Measurements from ENCODE around the gene SEMA4B.
"Not testable (repeated sequence)": the region's sequence is repeated elsewhere in the genome, so short reads cannot be mapped to it uniquely, and the experiment has no call there.

Gene SEMA4B

GRCh38 chr15:90261811-90262210 is 60.7 kb downstream of the SEMA4B start:
- DNase-seq (ENCODE audit: low read depth in 2 of 2), result no peak

DNA sequence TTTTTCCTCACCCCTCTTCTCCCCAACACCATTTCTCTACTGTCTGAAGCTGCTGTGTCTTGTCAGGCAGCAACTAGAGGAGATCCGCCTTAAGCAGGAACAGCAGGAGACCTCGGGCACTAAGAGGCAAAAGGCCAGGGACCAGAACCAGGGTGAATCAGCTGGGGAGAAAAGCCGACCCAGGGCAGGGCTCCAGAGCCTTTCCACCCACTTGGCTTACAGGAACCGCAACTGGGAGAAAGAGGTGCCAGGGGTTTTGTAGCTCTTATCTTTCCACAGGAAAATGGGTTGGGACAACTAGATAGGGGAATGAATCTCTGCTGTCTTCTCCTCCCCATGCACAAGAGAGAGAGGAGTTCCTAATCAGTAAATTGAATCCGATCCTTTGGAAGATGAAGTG is 61.3 kb downstream of the SEMA4B start:
- no peak for DNase-seq (ENCODE audit: low read depth in 2 of 2)

- peak in 1 of 2 donors; percentile 12 for DNase-seq (ENCODE audit: low read depth in 2 of 2)
Observed at GRCh38 chr15:90264671-90265070, 63.5 kb downstream of the SEMA4B start.

DNA sequence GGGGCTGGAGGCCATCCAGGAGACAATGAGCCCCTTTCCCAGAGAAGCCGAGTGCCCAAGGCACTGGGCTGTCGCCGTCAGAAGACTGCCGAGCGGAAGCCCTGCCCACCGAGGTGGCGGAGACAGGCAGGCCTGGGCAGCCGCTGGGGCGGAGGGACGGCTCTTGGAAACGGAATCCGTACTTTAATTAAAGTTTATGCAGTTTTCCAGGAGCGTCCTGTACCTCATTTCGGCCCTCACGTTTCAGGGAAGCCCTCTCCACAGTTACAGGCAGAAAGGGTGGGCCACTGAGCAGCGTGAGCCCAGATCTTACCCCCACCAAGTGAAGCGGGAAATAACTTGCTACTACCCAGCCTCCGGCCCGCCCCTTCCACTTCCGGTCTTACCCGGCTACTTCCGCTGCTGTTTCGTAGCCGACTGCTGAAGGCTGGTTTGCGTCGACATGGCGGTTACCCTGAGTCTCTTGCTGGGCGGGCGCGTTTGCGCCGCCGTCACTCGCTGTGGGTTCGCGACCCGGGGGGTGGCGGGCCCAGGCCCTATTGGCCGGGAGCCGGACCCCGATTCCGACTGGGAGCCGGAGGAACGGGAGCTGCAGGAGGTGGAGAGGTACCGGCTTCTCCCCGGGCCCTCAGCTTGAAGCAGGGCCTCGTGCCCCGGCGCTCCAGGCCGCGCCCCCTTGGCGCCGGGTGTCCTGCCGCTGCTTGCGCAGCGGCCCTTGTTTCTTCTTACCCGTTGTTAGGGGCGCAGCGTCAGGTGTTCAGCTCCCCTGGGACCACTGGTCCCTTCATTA is 64.3 kb downstream of the SEMA4B start, which contains the start of gene NGRN:
TSS of gene NGRN (plus strand) at position 402 of the 790 bp plus-strand sequence. CDS start at position 443, 41 bp downstream.
- peak; percentile 83 to 87 for DNase-seq (ENCODE audit: low read depth in 2 of 2)

DNA sequence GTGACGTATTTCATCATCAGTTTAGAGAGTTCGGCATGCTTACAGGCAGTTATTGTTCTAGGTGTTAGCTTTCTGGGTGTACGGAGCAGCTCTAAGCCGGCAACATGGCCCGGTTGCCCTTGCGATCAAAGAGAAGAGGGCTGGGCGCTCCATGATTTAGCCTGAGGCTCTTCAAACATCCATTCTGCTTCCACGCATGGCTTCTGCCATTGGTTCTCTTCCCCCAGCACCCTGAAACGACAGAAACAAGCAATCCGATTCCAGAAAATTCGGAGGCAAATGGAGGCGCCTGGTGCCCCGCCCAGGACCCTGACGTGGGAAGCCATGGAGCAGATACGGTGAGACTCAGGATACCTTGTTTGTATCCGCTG is 64.9 kb downstream of the SEMA4B start:
- peak in 1 of 2 donors; percentile 8 for DNase-seq (ENCODE audit: low read depth in 2 of 2)

DNA sequence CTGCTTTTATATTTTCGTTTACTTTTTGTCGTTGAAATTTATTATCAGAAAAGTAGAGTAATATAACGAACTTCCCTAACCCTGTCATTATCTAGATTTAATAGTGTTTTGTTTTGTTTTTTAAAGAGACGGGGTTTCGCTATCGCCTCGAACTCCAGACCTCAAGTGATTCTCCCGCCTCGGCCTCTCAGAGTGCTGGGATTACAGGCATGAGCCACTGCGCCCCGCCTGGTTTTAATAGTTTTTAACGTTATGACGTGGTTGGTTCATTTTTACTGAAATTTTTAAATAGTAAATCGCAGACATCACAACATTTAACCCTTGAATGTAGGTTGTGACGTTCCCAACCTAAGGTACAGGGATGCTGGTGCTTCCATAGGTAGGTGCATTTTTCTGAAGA is 65.4 kb downstream of the SEMA4B start:
- DNase-seq (ENCODE audit: low read depth in 2 of 2), result no peak

DNA sequence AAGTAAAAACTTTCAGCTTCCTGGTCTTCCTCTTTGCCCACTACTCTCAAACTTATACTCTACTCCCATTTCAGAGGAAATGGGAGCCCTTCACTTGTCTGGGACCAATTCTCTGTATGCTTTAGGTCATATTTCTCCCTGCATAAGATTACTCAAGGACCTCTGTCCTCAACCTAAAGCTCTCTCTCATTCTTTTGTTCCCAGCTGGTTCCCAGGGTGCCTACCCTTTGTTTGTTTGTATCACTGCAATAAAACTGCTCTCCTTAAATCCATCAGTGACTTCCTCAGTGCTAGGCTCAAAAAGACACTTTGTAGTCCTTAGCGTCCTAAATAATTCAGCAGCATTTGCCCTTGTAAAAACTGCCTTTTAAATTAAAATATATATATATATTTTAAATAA is 67.3 kb downstream of the SEMA4B start:
- no peak for DNase-seq (ENCODE audit: low read depth in 2 of 2)

GRCh38 chr15:90270502-90271150 is 69.5 kb downstream of the SEMA4B start:
- no peak for DNase-seq (ENCODE audit: low read depth in 2 of 2)

DNA sequence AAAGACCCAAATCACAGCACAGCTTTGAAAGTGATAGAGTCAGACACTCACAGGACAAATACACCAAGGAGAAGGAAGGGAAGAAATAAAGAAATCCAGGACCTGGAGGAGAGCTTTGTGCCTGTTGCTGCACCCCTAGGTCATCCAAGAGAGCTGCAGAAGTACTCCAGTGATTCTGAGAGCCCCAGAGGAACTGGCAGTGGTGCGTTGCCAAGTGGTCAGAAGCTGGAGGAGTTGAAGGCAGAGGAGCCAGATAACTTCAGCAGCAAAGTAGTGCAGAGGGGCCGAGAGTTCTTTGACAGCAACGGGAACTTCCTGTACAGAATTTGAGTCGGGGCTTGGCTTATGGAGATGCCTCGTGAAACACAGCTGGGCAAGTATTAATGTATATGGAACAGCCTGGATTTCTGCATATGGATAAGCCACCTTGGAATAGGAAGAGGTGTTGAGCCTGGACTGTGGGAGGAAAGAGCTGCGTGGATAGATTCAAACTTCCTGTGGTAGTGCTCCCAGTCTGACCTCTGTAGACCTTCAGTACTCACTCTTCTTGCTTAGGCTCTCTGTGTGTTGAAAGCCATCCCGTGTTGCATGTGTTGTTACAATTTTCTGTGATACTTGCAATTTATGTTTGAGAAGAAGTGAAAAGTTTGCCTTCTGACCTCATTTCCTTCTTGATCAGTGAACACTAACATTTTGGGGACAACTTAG is 70.5 kb downstream of the SEMA4B start:
- no peak for DNase-seq (ENCODE audit: low read depth in 2 of 2)

DNA sequence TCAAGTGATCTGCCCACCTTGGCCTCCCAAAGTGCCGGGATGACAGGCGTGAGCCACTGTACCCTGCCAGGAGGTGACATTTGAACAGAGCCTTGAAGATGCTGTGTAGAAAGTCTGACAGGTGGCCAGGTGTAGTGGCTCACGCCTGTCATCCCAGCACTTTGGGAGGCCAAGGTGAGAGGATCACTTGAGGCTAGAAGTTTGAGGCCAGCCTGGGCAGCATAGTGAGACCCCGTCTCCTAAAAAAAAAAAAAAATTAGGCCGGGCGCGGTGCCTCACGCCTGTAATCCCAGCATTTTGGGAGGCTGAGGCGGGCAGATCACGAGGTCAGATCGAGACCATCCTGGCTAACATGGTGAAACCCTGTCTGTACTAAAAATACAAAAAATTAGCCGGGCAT is 77.3 kb downstream of the SEMA4B start:
- not testable (repeated sequence) for DNase-seq (ENCODE audit: low read depth in 2 of 2)

Data from stimulated activated CD8-positive, alpha-beta memory T cell treated with anti-CD3 and anti-CD28 coated beads, Interleukin-7, amount 100 ng/mL, for 4 hours (primary cell).